GM04504 (cell line): Measurements from ENCODE around the gene ANKFY1.

Experiments used
- DNase-seq: peaks from one replicate; pipeline ENCODE4 v3.0.0-alpha.2; 2012; ENCODE audit warnings: low read depth

Gene ANKFY1, protein sequence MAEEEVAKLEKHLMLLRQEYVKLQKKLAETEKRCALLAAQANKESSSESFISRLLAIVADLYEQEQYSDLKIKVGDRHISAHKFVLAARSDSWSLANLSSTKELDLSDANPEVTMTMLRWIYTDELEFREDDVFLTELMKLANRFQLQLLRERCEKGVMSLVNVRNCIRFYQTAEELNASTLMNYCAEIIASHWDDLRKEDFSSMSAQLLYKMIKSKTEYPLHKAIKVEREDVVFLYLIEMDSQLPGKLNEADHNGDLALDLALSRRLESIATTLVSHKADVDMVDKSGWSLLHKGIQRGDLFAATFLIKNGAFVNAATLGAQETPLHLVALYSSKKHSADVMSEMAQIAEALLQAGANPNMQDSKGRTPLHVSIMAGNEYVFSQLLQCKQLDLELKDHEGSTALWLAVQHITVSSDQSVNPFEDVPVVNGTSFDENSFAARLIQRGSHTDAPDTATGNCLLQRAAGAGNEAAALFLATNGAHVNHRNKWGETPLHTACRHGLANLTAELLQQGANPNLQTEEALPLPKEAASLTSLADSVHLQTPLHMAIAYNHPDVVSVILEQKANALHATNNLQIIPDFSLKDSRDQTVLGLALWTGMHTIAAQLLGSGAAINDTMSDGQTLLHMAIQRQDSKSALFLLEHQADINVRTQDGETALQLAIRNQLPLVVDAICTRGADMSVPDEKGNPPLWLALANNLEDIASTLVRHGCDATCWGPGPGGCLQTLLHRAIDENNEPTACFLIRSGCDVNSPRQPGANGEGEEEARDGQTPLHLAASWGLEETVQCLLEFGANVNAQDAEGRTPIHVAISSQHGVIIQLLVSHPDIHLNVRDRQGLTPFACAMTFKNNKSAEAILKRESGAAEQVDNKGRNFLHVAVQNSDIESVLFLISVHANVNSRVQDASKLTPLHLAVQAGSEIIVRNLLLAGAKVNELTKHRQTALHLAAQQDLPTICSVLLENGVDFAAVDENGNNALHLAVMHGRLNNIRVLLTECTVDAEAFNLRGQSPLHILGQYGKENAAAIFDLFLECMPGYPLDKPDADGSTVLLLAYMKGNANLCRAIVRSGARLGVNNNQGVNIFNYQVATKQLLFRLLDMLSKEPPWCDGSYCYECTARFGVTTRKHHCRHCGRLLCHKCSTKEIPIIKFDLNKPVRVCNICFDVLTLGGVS

DNA sequence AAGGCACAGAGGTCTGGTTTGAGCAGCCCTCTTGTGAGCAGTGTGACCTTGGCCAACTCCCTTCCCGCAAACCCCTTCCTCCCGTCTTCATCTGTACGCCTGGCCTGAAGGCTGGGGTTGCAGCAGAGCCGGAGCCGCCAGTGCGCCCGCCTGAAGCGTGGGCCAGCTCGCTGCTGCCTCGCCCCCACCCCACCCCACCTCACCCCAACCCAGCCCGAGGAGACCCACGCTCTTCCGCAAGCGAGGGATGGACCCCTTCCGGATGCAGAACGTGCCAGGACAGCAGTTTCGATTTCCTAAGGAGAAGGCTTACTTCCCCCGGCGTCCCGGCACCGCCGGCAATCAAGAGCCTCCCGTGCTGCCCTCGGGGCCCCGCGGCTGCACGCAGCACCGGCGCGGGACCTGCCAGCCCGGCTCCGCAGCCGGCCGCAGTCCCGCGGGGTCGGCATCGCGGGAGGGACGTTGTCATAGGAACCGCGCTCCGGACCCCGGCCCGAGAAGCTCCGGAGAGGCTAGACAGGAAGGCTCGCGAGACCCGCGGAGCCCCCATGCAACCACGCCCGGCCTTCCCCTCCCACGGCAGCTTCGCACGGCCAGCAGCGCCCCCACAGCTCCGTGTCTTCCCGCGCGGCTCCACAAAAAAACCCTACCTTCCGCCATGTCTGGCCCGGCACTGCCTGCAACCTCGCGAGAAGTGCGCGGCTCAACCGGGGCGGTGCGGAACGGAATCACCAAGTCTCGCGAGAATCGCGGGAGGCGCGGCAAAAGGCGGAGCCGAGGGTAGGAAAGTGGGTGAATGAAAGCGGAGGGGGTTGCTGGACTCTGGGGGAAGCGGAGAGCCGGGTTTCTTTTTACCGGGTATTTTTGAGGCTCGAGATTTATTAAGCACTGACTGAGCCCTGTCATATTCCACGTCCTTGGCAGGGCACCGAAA is at the start of gene ANKFY1:
ANKFY1 (minus strand) TSS at position 698 of the 934 bp plus-strand sequence; CDS start at position 660, 38 bp downstream.
- DNase-seq: peak; percentile 88

DNA sequence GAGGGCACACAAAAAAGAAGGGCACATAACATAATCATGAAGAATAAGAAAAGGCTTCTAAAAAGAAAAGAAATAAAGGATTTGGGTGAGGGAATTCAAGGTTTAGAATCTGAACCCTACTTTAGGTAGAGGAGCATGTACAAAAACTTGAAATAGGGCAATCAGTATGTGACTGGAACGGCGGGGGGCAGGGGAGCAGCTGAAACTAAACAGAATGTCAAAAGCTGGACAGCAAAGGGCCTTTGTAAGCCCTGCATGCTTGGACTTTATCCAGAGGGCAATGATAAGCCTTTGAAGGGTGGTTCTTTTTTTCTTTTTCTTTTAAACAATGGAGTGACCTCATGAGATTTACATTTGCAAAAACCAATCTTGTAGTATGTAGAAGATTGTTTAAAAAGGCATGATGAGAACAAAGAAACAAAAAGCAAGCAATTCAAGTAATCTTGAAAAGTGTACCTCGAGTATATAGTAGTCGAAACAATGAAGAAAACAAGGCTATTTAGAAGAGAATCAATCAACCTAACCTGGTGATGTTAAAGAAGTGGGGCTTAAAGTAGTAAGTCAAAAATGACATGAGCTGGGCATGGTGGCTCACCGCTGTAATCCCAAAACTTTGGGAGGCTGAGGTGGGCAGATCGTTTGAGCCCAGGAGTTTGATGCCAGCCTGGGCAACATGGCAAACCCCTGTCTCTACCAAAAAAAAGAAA is 46.7 kb upstream of the ANKFY1 start:
- DNase-seq: no peak

DNA sequence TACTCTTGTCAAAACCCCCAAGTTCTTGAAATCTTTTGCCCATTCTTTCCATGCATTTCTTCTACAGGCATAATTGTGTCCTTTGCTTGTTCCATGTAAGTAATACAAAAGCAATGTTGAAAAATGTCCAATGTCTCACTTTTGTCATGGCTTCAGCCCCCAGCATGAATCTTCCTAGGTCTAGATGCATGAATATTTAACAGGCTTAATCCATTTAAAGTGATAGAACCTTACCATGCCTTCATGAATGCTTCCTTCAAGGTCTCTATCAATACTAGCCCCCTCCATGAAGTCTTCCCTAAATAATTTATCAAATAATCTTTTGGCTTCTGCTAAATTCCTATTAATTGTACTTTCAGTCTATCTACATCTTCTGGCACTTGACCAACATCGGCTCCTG is 46.1 kb upstream of the ANKFY1 start:
- no peak for DNase-seq

DNA sequence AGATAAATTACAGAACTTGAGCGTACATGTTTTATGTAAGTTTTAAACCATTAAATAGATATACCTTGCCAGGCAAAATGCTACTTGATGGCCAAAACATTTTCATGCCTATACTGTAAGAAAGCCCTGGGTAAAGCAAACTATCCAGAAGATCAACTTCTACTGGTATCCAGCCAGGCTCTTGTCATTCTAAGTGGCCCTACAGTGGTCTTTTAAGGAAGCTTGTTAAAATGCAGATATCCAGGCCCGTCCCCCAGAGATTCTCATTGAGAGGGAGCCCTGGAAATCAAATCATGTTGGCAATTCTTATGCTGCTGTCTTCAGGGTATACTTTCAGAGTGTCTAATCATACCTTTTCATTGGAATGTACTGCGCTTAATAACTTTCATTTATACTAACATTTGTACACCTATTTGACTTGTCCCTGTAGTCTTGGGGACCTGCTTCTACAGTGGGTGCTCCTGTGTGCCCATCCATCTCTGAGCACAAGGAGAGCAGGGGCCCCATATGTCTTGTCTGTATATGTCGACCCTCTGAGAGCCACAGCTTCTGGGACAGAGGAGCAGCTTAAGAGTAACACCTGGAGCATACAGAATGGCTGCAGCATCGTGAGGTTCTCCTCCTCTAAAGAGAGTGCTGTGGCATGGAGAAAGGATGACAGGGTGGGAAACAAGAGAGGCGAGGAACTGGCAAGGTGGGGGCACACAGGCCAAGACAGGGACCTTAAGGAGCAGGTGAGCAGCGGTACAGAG is 43.6 kb upstream of the ANKFY1 start:
- DNase-seq: no peak

DNA sequence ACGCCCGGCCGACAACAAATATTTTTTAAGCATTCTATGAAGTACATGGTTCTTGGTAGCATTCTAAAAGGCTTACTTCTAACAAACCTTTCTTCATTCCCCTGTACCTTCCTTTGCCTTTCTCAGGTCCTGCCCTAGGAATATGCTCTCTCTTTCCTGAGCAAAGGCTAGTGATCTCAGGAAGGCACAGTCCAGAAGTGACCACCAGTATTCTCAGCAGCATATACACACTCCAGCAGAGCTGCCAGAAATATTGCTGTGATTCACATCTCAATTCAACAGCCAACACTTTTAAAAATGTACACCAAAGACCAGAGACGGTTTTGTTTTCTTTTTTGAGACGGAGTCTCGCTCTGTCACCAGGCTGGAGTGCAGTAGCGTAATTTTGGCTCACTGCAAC is 41.4 kb upstream of the ANKFY1 start:
- DNase-seq: no peak

DNA sequence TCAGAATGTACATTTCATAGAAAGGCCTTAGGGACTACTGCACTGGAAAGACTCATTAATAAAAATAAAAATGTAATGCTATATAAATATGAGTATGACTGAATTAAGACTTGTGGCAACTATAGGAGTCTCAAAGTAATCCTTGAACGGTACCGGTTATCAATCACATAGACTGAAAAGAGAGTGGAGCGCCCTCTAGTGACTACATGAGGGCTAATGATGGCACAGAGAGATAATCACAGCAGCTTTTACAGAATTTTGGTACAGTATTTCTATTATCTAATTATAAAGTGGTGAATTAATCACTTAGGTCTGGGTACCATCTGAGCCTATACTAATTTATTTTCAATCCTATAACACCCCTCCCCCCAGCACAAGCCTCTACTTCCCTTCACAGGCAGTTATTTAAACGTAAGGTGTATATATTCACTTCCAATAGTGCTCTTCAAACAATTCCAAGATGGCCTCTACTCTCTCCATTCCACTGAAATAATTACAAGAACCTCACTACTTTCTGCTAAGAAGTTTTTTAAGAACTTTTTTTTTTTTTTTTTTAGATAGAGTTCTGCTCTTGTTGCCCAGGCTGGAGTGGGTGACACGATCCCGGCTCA is 40.7 kb upstream of the ANKFY1 start:
- peak; percentile 13 for DNase-seq

DNA sequence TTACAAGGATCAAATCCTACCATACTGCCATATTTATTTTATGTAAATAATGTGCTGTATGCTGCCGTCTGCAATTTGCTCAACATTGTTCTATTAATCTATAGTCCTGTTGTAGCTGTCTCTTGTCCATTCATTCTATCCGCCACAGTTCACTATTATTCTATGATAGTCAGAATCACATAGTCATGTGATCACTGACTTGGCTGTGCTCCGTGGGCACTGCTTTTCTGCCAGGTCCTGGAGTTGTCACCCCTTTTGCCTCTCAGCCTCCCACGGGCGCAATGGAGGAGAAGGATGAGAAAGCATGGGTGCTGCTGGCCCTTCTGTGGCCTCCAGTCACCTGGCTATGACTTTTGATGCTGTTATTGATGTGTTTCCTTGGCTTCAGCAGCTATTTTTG is 37.3 kb upstream of the ANKFY1 start:
- DNase-seq: no peak

DNA sequence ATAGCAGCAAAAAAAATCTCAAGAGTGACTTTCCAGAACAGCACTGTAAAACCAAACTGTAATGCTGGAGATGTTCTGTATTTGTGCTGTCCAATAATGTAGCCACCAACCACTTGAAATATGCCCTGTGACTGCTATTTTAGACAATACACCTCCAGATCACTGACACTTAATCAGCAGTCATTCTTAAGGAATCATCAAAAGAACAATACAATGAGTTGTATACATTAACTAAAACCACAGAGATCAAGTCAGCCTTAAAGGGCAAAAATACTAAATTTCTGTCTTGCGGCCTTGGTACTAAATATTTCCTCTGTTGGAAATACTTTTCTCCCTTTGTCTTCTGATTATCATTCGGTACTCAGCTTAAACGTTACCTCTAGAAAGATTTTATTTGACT is 33.6 kb upstream of the ANKFY1 start:
- DNase-seq: no peak

DNA sequence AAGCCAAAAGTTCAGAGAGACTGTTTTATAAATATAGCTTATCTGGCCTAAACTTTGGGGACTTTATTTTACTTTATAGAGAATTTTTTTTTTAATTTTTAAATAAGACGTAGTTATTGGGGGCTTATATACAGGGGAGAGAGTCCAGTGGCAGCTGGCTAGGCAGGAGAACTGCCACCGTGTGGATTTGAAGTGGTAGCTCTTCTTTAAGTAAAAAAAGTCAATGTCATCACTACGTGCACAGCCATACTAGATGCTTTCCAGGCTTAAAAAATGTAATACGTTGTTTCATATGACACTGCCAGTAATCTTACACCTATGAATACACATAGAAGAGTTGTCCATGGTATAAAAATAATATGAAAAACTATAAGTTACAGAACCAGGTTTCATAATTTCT is 31.9 kb upstream of the ANKFY1 start:
- no peak for DNase-seq

DNA sequence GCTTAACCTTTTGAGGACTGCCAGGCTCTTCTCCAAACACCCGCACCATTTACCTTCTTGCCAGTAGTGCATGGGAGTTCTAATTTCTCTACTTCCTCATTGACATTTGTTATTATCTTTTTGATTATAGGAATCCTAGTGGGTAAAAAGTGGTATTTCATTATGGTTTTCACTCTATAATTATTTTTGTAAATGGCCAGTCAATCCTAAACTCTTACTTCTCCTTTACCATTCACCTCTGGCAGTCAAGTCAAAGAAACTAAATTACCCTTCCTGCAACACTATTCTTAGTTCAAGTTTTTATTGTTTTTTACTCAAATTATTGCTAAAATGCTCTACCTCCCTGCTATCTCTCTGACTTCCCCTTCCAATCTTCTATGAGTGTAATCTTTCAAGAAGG is 29.8 kb upstream of the ANKFY1 start:
- no peak for DNase-seq

DNA sequence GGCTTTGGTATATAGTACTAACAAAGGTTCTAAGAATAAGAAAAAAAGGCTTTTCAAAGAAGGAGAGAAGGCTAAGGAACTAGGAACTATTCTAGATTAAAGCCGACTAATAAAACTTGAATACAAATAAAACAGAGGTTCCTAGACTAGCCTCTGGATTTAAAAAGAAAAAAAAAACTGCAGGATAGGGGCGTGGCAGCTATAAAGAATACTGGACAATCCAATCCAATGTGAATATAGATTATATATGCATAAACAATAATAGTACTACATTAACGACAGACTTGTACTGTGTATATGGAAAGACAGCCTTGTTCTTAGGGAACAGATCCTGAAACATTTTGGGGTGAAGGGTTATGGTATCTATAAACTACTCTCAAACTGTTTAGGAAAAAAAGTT is 23.9 kb upstream of the ANKFY1 start:
- no peak for DNase-seq

DNA sequence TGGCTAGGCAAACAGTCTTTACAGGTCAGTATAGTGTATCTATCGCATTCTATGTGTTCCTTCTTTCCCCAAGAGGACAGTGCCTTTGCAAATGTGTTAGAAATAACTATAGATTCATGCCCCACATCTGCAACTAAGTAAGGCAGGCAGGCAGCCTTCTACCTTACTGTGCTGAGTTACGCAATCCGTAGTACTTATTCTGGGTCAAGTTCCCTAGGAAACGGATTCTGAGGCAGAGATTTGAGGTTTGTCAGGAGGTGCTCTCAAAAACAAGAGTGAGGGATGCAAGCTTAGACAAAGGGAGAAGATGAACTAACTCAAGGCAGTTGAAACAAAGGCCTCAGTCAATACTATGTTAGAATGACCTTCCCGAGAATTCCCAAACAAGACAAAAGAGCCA is 12.7 kb upstream of the ANKFY1 start:
- DNase-seq: no peak

DNA sequence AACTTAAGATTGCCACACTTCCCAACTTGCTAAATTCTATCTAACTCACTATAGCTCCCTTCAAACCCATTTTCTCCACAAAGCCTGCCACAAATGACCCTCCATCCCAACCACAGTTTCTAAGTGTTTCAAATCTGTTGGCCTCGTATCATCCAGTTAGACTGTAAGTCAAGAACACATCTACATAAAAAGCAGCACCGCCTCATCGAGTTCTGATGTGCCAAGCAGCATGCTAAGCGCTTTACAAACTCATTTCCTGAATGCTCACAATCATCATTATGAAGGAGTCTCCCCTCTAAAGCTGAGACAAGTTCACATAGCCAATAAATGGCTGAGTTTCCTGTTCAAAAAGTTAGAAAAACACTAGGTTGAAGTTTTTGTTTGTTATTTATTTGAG is 9.2 kb upstream of the ANKFY1 start:
- DNase-seq: no peak

DNA sequence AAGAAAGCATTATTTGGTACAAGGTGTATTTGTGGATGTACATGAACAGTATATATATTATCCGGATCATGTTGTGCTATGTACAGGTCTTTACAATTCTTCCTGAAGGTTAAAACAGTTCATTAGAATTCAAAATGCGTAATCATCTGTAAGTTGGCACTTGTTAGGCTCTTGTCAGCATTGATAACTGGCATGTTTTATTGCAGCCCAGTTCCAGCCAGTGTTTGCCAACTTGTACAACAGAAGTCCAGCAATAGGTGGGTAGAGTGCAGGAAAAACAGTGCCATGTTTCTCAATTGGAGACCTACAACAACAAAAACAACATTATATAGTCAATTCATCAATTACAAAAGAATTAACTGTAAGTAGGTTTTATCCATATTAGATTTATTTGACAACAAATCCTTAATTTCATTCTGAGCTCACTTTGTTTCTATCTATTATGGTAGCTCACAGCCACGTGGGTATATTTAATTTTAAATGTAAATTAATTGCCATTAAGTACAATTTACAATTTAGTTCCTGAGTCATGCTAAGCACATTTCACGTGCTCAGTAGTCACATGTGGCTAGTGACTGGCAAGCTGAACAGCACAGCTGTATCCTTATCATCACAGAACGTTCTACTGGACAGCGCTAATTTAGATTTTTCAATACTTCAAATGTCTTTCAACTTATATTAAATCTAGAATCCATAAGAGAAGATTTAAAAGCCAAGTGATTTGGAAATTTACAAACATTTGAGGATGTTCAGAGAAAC is 8.6 kb upstream of the ANKFY1 start:
- DNase-seq: no peak

DNA sequence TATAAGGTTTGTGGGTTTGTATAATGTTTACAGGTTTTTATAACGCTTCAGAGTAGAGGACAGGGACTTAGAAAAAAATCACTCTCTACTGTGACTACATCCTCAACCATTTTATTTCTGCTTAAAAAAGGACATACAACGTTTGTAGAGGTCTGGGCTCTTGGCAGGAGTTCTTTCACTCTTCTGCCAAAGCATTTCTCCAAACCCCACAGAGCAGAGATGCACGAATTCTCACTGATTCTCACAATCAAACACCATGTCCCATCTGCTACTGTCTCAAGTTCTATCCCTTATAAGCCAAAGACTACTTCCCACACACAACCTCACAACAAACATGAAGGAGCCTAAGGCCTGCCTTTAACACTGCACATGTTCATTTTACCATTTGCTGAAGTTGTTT is 7.0 kb upstream of the ANKFY1 start:
- DNase-seq: no peak

DNA sequence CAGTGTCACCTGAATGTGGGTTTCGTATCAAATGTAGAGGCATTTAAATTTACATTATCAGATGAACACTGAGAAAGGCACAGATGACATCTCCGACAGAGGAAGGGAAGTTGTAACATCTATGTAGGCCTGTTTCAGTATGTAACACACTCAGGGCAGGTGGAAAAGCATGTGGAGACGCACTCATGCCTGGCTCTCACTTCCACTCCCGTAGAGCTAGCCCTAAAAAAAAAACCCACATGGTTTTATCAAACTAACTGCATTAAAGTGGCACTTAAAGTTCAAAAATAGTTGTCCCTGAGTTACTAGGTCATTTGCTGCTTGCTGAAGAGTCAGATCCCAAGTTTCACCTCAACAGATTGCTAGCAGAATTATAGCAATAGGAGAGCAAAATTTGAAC is 6.1 kb upstream of the ANKFY1 start:
- no peak for DNase-seq

DNA sequence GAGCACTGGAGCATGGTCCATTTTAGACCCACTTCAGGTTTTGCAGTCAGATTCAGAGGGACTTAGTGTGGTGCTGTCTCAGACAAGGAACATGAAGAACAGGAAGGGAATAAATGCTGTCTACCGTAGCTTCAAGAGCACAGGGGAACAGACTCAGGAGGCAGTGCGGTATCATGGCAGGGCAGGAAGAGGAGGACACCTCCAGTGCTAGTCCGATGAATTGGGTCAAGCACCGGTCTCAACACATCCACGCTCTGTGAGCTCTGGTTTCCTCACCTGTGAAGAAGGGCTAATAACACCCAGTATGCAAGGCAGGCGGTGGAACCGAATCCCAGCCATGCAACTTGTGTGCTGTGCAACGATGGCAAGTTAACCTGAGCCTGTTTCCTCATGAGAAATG is 3.6 kb upstream of the ANKFY1 start:
- DNase-seq: no peak

DNA sequence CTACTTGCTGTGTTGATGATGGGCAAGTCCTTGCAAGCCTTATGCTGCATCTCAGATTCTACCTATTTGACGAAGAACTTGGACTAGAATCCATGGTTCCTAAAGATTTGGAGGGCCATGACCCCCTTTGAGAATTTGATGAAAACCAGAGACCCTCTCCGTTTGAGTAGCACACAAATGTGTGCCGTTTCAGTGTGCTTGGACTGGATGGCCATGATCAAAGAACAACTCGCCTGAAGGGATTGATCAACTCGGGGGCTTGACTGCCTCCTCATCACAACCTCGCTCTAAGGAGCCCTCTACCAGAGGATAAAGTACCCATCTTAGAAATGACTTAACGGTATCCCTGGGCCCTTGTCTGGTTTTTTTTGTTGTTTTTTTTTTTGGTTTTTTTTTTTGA is 2.8 kb upstream of the ANKFY1 start:
- no peak for DNase-seq

DNA sequence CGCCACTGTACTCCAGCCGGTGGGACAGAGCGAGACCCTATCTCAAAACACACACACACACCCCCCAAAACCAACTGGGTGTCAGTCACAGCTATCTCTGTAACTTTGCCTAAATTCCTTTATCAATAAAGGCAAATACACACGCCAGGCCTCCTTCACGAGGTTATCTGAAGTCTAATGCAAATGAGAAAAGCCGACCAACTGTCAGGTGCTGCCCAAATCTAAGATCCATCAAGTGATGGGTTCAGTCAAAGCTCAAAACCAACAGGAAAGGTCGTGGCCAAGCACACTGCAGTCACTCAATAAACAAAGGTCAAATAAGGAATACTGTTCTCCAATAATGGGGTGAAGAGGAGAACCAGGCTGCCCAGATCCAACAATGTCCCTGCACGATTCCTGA is 1.1 kb downstream of the ANKFY1 start:
- no peak for DNase-seq
